Measurements from ENCODE around the gene PALLD. TPM values are rescaled to one million over a fixed set of nuclear protein-coding genes. Genes with fewer than 3 reads are reported as not detected.

Gene PALLD
- total and polyA plus RNA-seq, 2 donors (not counting 3 experiments of a cell fraction or from before 2014, with no cell fraction given) = 13.4 to 48.2 TPM

- Histone ChIP-seq H3K27me3 (ENCODE audit: control insufficient read depth in 2 of 2, insufficient read depth in 2 of 2, low read length in 2 of 2) (no peaks in the 10 kb centered on the region), H3K79me2 (ENCODE audit: control insufficient read depth, insufficient read depth, low read length) (no peaks in the 10 kb centered on the region), H3K9ac (replicated peaks; ENCODE audit: extremely low read depth, insufficient read depth, low read length) (no peak overlapping the region), H2AFZ (ENCODE audit: low read depth, low read length) (no peak overlapping the region), H3K4me3 (replicated peaks in 1 of 3; ENCODE audit: insufficient read depth in 1 of 3, low read depth in 1 of 3, low read length in 3 of 3) (no peak overlapping the region), H3K4me1 (ENCODE audit: control insufficient read depth, extremely low read depth, insufficient read depth, low read length) (peaks cover 4% of the 10 kb centered on the region), H4K20me1 (replicated peaks; ENCODE audit: control insufficient read depth, extremely low read depth, insufficient read depth, low read length) (no peaks in the 10 kb centered on the region), H3K9me3 (replicated peaks; ENCODE audit: control insufficient read depth, insufficient read depth, low read length) (no peaks in the 10 kb centered on the region), H3K27ac (ENCODE audit: insufficient read depth, low read depth, low read length) (no peak overlapping the region), H3K36me3 (ENCODE audit: control insufficient read depth in 2 of 2, extremely low read depth in 1 of 2, insufficient read depth in 2 of 2, low read length in 2 of 2) (no peaks in the 10 kb centered on the region), H3K4me2 (ENCODE audit: insufficient read depth, low read length) (no peak overlapping the region), H3K9me1 (replicated peaks; ENCODE audit: control insufficient read depth, extremely low read depth, insufficient read depth, low read length) (no peaks in the 10 kb centered on the region)
- intact Hi-C loops (cut with micrococcal nuclease) = no loop called here
- POLR2A ChIA-PET = no interaction called here
- DNase-seq (ENCODE audit: low read depth, low spot score) (no peak), FAIRE-seq (no peak)
- no peak for TF ChIP-seq CTCF (IDR thresholded peaks at IDR 0.05; ENCODE audit: extremely low read depth in 1 of 2, insufficient read depth in 1 of 2, low read depth in 1 of 2, low read length in 2 of 2)
- no peak for TF ChIP-seq MAX (IDR thresholded peaks at IDR 0.05; ENCODE audit: insufficient read depth, insufficient read length)
- TF ChIP-seq EZH2 (IDR thresholded peaks at IDR 0.05; ENCODE audit: borderline replicate concordance, low read depth, low read length, severe bottlenecking) = no peak
- no peak for TF ChIP-seq JUN (IDR thresholded peaks at IDR 0.05; ENCODE audit: borderline replicate concordance, insufficient read depth, insufficient read length, low read depth)
- TF ChIP-seq FOS (IDR thresholded peaks at IDR 0.05; ENCODE audit: borderline replicate concordance, insufficient read depth, low read length) = no peak
- no peak for TF ChIP-seq POLR2AphosphoS5 (IDR thresholded peaks at IDR 0.05; ENCODE audit: insufficient read depth, low read depth, low read length)
- TF ChIP-seq POLR2A (IDR thresholded peaks at IDR 0.05; ENCODE audit: low read depth, low read length) = no peak
- TF ChIP-seq GATA2 (IDR thresholded peaks at IDR 0.05; ENCODE audit: insufficient read depth, insufficient read length, low read depth, low read length) = no peak
- CTCF ChIA-PET = interaction anchor here (0.6 to 1.6 kb wide), 3 partner anchors 15 to 1043 kb away, joined by 3 to 5 read pairs (median 3); no protein-coding TSS in a partner anchor
- BruUV-seq (replicated peaks) = no TSS peak
- dilution Hi-C loops (cut with MboI; ENCODE audit: extremely low pct_ligation_motif_present, low sequenced_read_pairs) = no loop called here
These were observed 40.7 kb downstream of the PALLD start for GRCh38 chr4:168537571-168537970.

Measured in endothelial cell of umbilical vein (primary cell).